Neural progenitor cell (in vitro differentiated cells): ENCODE measurements around the gene PTCHD1.

ENCODE experiments used
- EZH2phosphoT487 ChIP-seq: fragments of 200-600 bp; sonication (generic); IDR thresholded peaks from 2 replicates; pipeline ENCODE4 v1.6.1; 2017; ENCODE audit warnings: antibody characterized with exemption
- TF ChIP-seq, protein P1 (sequence below): fragments of 200-600 bp; sonication (generic); IDR thresholded peaks from 2 replicates; pipeline ENCODE4 v1.5.1; 2017; ENCODE audit warnings: antibody characterized with exemption, mild to moderate bottlenecking

DNA sequence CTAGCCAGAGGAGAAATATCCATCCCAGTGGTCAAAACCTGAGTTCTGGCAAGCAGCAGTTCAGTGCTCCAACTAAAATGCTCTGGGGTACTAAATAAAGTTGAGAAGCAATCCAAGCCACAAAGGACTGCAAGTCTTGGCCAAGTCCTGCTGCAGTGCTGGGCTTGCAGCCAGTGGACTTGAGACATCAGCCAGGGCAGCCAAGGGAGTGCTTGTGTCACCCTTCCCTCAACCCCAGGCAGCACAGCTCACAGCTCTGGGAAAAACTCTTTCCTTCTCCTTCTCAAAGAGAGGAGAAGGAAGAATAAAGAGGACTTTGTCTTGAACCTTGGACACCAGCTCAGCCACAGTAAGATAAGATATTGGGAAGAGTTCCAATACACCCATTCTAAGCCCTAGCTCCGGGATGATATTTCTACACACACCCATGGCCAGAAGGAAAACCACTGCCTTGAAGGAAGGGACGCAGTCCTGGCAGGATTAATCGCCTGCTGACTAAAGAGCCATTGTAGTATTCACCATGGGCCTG lies 99.8 kb downstream of the PTCHD1 start:
- TF ChIP-seq, protein P1, sequence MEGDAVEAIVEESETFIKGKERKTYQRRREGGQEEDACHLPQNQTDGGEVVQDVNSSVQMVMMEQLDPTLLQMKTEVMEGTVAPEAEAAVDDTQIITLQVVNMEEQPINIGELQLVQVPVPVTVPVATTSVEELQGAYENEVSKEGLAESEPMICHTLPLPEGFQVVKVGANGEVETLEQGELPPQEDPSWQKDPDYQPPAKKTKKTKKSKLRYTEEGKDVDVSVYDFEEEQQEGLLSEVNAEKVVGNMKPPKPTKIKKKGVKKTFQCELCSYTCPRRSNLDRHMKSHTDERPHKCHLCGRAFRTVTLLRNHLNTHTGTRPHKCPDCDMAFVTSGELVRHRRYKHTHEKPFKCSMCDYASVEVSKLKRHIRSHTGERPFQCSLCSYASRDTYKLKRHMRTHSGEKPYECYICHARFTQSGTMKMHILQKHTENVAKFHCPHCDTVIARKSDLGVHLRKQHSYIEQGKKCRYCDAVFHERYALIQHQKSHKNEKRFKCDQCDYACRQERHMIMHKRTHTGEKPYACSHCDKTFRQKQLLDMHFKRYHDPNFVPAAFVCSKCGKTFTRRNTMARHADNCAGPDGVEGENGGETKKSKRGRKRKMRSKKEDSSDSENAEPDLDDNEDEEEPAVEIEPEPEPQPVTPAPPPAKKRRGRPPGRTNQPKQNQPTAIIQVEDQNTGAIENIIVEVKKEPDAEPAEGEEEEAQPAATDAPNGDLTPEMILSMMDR: no peak
- no peak for TF ChIP-seq EZH2phosphoT487
